ENCODE data around the gene WDR17. TPM values are rescaled to one million over a fixed set of nuclear protein-coding genes. Genes with fewer than 3 reads are reported as not detected.
"Not testable (repeated sequence)": the region's sequence is repeated elsewhere in the genome, so short reads cannot be mapped to it uniquely, and the experiment has no call there.

The WDR17 gene
- total RNA-seq, 1 experiment from 2014 or later, result 4.4 TPM

GRCh38 chr4:176210579-176211296 is 145.1 kb downstream of the WDR17 start:
- ChIA-PET POLR2A (interaction anchor here (0.6 kb wide), 1 partner anchor 67 kb away, joined by 3 read pairs; no protein-coding TSS in a partner anchor), CTCF (no interaction called here)
- peaks cover 10% of the 10 kb centered on the region; the same call in 1 of the 2 replicates for H3K36me3 Mint-ChIP-seq
- no peaks in the 10 kb centered on the region for H3K27me3 Mint-ChIP-seq (ENCODE audit: low read depth)
- H3K4me3 Mint-ChIP-seq, result no peak overlapping the region
- peaks cover 16% of the 10 kb centered on the region for H3K9me3 Mint-ChIP-seq
- H3K4me1 Mint-ChIP-seq, result peaks cover 10% of the 10 kb centered on the region
- DNase-seq (ENCODE audit: low spot score) (no peak), ATAC-seq (no peak)
- TF ChIP-seq, protein P1, sequence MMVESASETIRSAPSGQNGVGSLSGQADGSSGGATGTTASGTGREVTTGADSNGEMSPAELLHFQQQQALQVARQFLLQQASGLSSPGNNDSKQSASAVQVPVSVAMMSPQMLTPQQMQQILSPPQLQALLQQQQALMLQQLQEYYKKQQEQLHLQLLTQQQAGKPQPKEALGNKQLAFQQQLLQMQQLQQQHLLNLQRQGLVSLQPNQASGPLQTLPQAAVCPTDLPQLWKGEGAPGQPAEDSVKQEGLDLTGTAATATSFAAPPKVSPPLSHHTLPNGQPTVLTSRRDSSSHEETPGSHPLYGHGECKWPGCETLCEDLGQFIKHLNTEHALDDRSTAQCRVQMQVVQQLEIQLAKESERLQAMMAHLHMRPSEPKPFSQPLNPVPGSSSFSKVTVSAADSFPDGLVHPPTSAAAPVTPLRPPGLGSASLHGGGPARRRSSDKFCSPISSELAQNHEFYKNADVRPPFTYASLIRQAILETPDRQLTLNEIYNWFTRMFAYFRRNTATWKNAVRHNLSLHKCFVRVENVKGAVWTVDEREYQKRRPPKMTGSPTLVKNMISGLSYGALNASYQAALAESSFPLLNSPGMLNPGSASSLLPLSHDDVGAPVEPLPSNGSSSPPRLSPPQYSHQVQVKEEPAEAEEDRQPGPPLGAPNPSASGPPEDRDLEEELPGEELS (CRISPR knock-in tag; IDR thresholded peaks at IDR 0.05), result no peak
- TF ChIP-seq MXD4 (CRISPR knock-in tag; IDR thresholded peaks at IDR 0.05; ENCODE audit: borderline replicate concordance) (no peak), ZNF138 (CRISPR knock-in tag; conservative IDR thresholded peaks at IDR 0.05) (no peak), USF2 (CRISPR knock-in tag; IDR thresholded peaks at IDR 0.05) (no peak), CBFB (CRISPR knock-in tag; IDR thresholded peaks at IDR 0.05; ENCODE audit: low read depth) (no peak), E2F4 (CRISPR knock-in tag; IDR thresholded peaks at IDR 0.05; ENCODE audit: borderline replicate concordance, low read depth) (no peak), GRHL2 (CRISPR knock-in tag; IDR thresholded peaks at IDR 0.05; ENCODE audit: insufficient replicate concordance, severe bottlenecking) (no peak), SOX15 (CRISPR knock-in tag; IDR thresholded peaks at IDR 0.05) (no peak)
- TF ChIP-seq, protein P2, sequence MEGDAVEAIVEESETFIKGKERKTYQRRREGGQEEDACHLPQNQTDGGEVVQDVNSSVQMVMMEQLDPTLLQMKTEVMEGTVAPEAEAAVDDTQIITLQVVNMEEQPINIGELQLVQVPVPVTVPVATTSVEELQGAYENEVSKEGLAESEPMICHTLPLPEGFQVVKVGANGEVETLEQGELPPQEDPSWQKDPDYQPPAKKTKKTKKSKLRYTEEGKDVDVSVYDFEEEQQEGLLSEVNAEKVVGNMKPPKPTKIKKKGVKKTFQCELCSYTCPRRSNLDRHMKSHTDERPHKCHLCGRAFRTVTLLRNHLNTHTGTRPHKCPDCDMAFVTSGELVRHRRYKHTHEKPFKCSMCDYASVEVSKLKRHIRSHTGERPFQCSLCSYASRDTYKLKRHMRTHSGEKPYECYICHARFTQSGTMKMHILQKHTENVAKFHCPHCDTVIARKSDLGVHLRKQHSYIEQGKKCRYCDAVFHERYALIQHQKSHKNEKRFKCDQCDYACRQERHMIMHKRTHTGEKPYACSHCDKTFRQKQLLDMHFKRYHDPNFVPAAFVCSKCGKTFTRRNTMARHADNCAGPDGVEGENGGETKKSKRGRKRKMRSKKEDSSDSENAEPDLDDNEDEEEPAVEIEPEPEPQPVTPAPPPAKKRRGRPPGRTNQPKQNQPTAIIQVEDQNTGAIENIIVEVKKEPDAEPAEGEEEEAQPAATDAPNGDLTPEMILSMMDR (IDR thresholded peaks at IDR 0.05), result no peak
- TF ChIP-seq, protein P3, sequence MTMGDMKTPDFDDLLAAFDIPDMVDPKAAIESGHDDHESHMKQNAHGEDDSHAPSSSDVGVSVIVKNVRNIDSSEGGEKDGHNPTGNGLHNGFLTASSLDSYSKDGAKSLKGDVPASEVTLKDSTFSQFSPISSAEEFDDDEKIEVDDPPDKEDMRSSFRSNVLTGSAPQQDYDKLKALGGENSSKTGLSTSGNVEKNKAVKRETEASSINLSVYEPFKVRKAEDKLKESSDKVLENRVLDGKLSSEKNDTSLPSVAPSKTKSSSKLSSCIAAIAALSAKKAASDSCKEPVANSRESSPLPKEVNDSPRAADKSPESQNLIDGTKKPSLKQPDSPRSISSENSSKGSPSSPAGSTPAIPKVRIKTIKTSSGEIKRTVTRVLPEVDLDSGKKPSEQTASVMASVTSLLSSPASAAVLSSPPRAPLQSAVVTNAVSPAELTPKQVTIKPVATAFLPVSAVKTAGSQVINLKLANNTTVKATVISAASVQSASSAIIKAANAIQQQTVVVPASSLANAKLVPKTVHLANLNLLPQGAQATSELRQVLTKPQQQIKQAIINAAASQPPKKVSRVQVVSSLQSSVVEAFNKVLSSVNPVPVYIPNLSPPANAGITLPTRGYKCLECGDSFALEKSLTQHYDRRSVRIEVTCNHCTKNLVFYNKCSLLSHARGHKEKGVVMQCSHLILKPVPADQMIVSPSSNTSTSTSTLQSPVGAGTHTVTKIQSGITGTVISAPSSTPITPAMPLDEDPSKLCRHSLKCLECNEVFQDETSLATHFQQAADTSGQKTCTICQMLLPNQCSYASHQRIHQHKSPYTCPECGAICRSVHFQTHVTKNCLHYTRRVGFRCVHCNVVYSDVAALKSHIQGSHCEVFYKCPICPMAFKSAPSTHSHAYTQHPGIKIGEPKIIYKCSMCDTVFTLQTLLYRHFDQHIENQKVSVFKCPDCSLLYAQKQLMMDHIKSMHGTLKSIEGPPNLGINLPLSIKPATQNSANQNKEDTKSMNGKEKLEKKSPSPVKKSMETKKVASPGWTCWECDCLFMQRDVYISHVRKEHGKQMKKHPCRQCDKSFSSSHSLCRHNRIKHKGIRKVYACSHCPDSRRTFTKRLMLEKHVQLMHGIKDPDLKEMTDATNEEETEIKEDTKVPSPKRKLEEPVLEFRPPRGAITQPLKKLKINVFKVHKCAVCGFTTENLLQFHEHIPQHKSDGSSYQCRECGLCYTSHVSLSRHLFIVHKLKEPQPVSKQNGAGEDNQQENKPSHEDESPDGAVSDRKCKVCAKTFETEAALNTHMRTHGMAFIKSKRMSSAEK (CRISPR knock-in tag; IDR thresholded peaks at IDR 0.05; ENCODE audit: borderline replicate concordance), result no peak
- H3K27ac Mint-ChIP-seq, result no peak overlapping the region

- DNase-seq (ENCODE audit: low spot score); CTCF ChIA-PET; H3K27me3 Mint-ChIP-seq (ENCODE audit: low read depth); POLR2A ChIA-PET; H3K27ac Mint-ChIP-seq; H3K4me1 Mint-ChIP-seq; H3K36me3 Mint-ChIP-seq; ATAC-seq; H3K4me3 Mint-ChIP-seq: not testable (repeated sequence)
- H3K9me3 Mint-ChIP-seq, result peaks cover 10% of the 10 kb centered on the region
These were observed 146.7 kb downstream of the WDR17 start for GRCh38 chr4:176212351-176212750.
